PC-9 (cell line): Measurements from ENCODE around the gene GNAO1. TPM values are rescaled to one million over a fixed set of nuclear protein-coding genes. Genes with fewer than 3 reads are reported as not detected.

Source experiments
- BruUV-seq: library from RNA; stranded (reverse); fragments of 400-500 nt; replicated peaks from 2 replicates; lab custom pipeline; 2021; lab: Mats Ljungman, UMichigan
- CTCF ChIA-PET: fragments of 300-600 bp; sonication (Branson Sonifier 250); formaldehyde crosslinking; loops from one replicate; lab custom pipeline; 2022; ENCODE audit warnings: antibody characterized with exemption; lab: Charles Lee
- POLR2A ChIA-PET: fragments of 300-600 bp; sonication (Branson Sonifier 250); formaldehyde crosslinking; loops from one replicate; lab custom pipeline; 2022; ENCODE audit warnings: antibody characterized with exemption; ENCODE audit not compliant: unreplicated experiment; lab: Charles Lee
- DNase-seq, 2 experiments: peaks; one replicate each; pipeline versions ENCODE4 v3.0.0 to v3.0.0-alpha.2; 2015 to 2022; ENCODE audit warnings: mixed read lengths in 1 of 2
- H2AFZ ChIP-seq: fragments of 200-600 bp; sonication (generic); 2 replicates; pipeline ENCODE4 v1.8.1; 2017; ENCODE audit warnings: antibody characterized with exemption
- H3F3A ChIP-seq: fragments of 200-600 bp; sonication (generic); 2 replicates; pipeline ENCODE4 v1.8.1; 2017; ENCODE audit warnings: antibody characterized with exemption, mild to moderate bottlenecking, low read depth; ENCODE audit not compliant: insufficient read depth
- H3K27ac ChIP-seq: fragments of 200-600 bp; sonication (generic); 2 replicates; pipeline ENCODE4 v1.6.1; 2016; ENCODE audit warnings: mixed run types
- H3K27me3 ChIP-seq: fragments of 200-600 bp; sonication (generic); 2 replicates; pipeline ENCODE4 v1.6.1; 2016; ENCODE audit warnings: low read depth, mixed run types; ENCODE audit not compliant: insufficient read depth
- H3K36me3 ChIP-seq: fragments of 200-600 bp; sonication (generic); 2 replicates; pipeline ENCODE4 v1.6.1; 2016; ENCODE audit warnings: low read depth, mixed run types
- H3K4me1 ChIP-seq: fragments of 200-600 bp; sonication (generic); replicated peaks from 2 replicates; pipeline ENCODE4 v1.6.1; 2016; ENCODE audit warnings: mixed run types; ENCODE audit not compliant: insufficient read depth
- H3K4me2 ChIP-seq: fragments of 200-600 bp; sonication (generic); 2 replicates; pipeline ENCODE4 v1.6.1; 2017; ENCODE audit warnings: mixed run types
- H3K4me3 ChIP-seq: fragments of 200-600 bp; sonication (generic); 2 replicates; pipeline ENCODE4 v1.6.1; 2016; ENCODE audit warnings: mixed run types
- H3K79me2 ChIP-seq: fragments of 200-600 bp; sonication (generic); 2 replicates; pipeline ENCODE4 v1.6.1; 2017; ENCODE audit warnings: low read depth, mixed run types
- H3K9me2 ChIP-seq: fragments of 200-600 bp; sonication (generic); 2 replicates; pipeline ENCODE4 v1.8.1; 2017; ENCODE audit warnings: mild to moderate bottlenecking; ENCODE audit not compliant: insufficient read depth
- H3K9me3 ChIP-seq: fragments of 200-600 bp; sonication (generic); 2 replicates; pipeline ENCODE4 v1.8.1; 2016; ENCODE audit warnings: low read depth; ENCODE audit not compliant: insufficient read depth
- H4K20me1 ChIP-seq: fragments of 200-600 bp; sonication (generic); 2 replicates; pipeline ENCODE4 v1.8.1; 2017; ENCODE audit not compliant: insufficient read depth
- EZH2 ChIP-seq: fragments of 200-600 bp; sonication (generic); IDR thresholded peaks from 2 replicates; pipeline ENCODE4 v1.8.0; 2017; ENCODE audit warnings: antibody characterized with exemption, low read depth
- intact Hi-C: fragments of 100-400 bp; cut with micrococcal nuclease; formaldehyde crosslinking; loops from one replicate; pipeline ENCODE4 v1.10.0; 2022; ENCODE audit not compliant: unreplicated experiment
- total RNA-seq: library from RNA; stranded (reverse); gene quantifications from 2 replicates; pipeline ENCODE4 v1.2.3, GENCODE V29; 2021
- TF ChIP-seq, protein P1 (sequence below): fragments of 200-600 bp; sonication (generic); conservative IDR thresholded peaks from 2 replicates; pipeline ENCODE4 v1.6.1; 2017; ENCODE audit warnings: mixed run types, antibody characterized with exemption, mild to moderate bottlenecking, moderate library complexity

The GNAO1 gene
- total RNA-seq, 1 experiment from 2014 or later: 2.8 TPM

DNA sequence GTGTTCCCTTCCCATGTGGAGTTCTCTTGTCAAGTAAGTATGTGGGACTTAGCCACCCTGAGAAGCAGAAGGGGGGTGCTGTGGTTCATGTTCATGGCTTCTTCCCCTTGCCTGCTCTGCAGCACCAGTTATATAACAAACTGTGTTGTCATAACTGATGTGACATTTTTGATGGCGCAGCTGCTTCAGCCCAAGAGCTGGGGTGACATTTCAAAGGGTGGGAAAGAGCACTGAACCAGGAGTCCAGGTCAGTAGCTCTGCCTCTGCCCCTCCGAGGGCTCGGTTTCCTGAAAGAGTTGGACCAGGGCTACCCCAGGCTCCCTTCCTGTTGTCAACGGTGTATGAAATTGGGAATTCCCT, 7.4 kb downstream of the GNAO1 start:
- CTCF ChIA-PET: no interaction called here

DNA sequence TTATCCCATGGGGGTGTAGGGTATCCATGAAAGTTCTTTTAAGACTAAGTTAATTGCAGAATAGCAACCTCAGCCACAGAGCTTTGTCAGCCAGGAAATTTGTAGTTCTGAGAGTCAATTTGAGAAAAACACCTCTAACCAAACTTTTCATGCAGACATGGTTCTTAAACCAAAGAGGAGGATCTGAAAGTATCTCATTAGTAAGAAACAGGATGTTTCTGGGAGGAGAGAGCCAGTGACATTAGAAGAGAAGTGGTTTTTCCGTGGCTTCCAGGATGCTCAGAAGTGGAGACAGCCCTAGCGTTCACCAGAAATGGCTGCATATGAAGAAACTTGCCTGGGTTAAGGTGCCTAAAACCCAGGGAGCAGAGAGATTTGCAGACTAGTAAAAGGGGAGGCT, 7.9 kb downstream of the GNAO1 start:
- Histone ChIP-seq H3K4me2 (no peak overlapping the region), H3K27ac (no peak overlapping the region), H3F3A (peaks cover 5% of the 10 kb centered on the region; the same call in 1 of the 2 replicates), H3K4me1 (peaks cover 27% of the 10 kb centered on the region), H4K20me1 (no peaks in the 10 kb centered on the region), H3K4me3 (no peak overlapping the region), H3K9me3 (no peaks in the 10 kb centered on the region), H2AFZ (no peak overlapping the region), H3K79me2 (no peaks in the 10 kb centered on the region), H3K36me3 (no peaks in the 10 kb centered on the region), H3K27me3 (no peaks in the 10 kb centered on the region), H3K9me2 (no peaks in the 10 kb centered on the region)
- ChIA-PET POLR2A (no interaction called here), CTCF (no interaction called here)
- intact Hi-C loops: loop anchor here (5.0 kb wide), 1 partner anchor 103 kb away; no protein-coding TSS in a partner anchor
- TF ChIP-seq, protein P1, sequence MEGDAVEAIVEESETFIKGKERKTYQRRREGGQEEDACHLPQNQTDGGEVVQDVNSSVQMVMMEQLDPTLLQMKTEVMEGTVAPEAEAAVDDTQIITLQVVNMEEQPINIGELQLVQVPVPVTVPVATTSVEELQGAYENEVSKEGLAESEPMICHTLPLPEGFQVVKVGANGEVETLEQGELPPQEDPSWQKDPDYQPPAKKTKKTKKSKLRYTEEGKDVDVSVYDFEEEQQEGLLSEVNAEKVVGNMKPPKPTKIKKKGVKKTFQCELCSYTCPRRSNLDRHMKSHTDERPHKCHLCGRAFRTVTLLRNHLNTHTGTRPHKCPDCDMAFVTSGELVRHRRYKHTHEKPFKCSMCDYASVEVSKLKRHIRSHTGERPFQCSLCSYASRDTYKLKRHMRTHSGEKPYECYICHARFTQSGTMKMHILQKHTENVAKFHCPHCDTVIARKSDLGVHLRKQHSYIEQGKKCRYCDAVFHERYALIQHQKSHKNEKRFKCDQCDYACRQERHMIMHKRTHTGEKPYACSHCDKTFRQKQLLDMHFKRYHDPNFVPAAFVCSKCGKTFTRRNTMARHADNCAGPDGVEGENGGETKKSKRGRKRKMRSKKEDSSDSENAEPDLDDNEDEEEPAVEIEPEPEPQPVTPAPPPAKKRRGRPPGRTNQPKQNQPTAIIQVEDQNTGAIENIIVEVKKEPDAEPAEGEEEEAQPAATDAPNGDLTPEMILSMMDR: no peak
- TF ChIP-seq EZH2: no peak
- no peak for DNase-seq
- BruUV-seq: no TSS peak

More for the DNA sequence above, 7.4 kb downstream of the GNAO1 start:
- Histone ChIP-seq H3K4me1 (peaks cover 27% of the 10 kb centered on the region), H3F3A (peaks cover 5% of the 10 kb centered on the region; the same call in 1 of the 2 replicates), H3K36me3 (no peaks in the 10 kb centered on the region), H3K79me2 (no peaks in the 10 kb centered on the region), H3K9me2 (no peaks in the 10 kb centered on the region), H3K4me2 (no peak overlapping the region), H3K9me3 (no peaks in the 10 kb centered on the region), H4K20me1 (no peaks in the 10 kb centered on the region), H3K27me3 (no peaks in the 10 kb centered on the region), H2AFZ (no peak overlapping the region), H3K4me3 (no peak overlapping the region), H3K27ac (no peak overlapping the region)
- no TSS peak for BruUV-seq
- POLR2A ChIA-PET: no interaction called here
- no peak for DNase-seq
- no peak for TF ChIP-seq EZH2
- TF ChIP-seq, protein P1: no peak
- intact Hi-C loops: loop anchor here (5.0 kb wide), 1 partner anchor 104 kb away; no protein-coding TSS in a partner anchor

DNA sequence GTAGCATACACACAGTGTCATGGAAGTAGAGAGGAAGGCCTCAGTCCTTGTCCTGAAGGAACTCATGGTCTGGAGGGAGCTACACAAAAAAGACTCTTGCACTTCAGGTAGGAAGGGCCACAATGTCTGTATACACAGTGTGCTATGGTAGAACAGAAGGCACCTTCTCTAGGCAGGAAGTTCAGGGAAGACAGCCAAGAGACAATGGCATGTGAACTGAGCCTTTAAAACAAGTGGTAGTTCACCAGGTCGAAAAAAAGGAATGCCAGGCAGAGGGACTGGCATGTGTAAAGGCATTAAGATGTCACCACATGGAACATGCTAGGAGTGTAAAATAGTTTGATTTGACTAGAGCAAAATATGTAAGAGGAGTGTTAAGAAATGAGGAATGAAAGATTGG, 9.7 kb downstream of the GNAO1 start:
- no peak overlapping the region for H3K27ac ChIP-seq
- H3F3A ChIP-seq: no peaks in the 10 kb centered on the region
- ChIA-PET CTCF (no interaction called here), POLR2A (no interaction called here)
- TF ChIP-seq, protein P1: no peak
- TF ChIP-seq EZH2: no peak
- no peak for DNase-seq
- no peak overlapping the region for H3K4me3 ChIP-seq
- intact Hi-C loops: loop anchor here (5.0 kb wide), 1 partner anchor 46 kb away; no protein-coding TSS in a partner anchor
- no peak overlapping the region for H3K4me2 ChIP-seq
- no peaks in the 10 kb centered on the region for H3K79me2 ChIP-seq
- H4K20me1 ChIP-seq: no peaks in the 10 kb centered on the region; the same call in 1 of the 2 replicates
- H3K9me3 ChIP-seq: no peaks in the 10 kb centered on the region
- H3K36me3 ChIP-seq: no peaks in the 10 kb centered on the region
- BruUV-seq: no TSS peak
- peaks cover 15% of the 10 kb centered on the region for H3K4me1 ChIP-seq
- no peaks in the 10 kb centered on the region for H3K9me2 ChIP-seq
- no peak overlapping the region for H2AFZ ChIP-seq
- H3K27me3 ChIP-seq: no peaks in the 10 kb centered on the region
